ENCODE data around the gene KRTAP10-3.

- TF ChIP-seq, protein P1, sequence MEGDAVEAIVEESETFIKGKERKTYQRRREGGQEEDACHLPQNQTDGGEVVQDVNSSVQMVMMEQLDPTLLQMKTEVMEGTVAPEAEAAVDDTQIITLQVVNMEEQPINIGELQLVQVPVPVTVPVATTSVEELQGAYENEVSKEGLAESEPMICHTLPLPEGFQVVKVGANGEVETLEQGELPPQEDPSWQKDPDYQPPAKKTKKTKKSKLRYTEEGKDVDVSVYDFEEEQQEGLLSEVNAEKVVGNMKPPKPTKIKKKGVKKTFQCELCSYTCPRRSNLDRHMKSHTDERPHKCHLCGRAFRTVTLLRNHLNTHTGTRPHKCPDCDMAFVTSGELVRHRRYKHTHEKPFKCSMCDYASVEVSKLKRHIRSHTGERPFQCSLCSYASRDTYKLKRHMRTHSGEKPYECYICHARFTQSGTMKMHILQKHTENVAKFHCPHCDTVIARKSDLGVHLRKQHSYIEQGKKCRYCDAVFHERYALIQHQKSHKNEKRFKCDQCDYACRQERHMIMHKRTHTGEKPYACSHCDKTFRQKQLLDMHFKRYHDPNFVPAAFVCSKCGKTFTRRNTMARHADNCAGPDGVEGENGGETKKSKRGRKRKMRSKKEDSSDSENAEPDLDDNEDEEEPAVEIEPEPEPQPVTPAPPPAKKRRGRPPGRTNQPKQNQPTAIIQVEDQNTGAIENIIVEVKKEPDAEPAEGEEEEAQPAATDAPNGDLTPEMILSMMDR (IDR thresholded peaks at IDR 0.05 in 2 of 3, conservative IDR thresholded peaks at IDR 0.05 in 1 of 3; ENCODE audit: borderline replicate concordance in 1 of 3, insufficient read depth in 1 of 3, low read depth in 2 of 3, low read length in 2 of 3), result no peak
- TF ChIP-seq POLR2A (IDR thresholded peaks at IDR 0.05; ENCODE audit: borderline replicate concordance, extremely low read depth, insufficient read depth, insufficient read length), result no peak
- TF ChIP-seq POLR2AphosphoS5 (IDR thresholded peaks at IDR 0.05; ENCODE audit: low read depth, low read length), result no peak
- TF ChIP-seq EZH2 (IDR thresholded peaks at IDR 0.05), result no peak
- TF ChIP-seq SRF (IDR thresholded peaks at IDR 0.05; ENCODE audit: low read depth), result no peak
- no peak for TF ChIP-seq ELF1 (IDR thresholded peaks at IDR 0.05; ENCODE audit: borderline replicate concordance, low read depth)
- no peak for TF ChIP-seq ATF3 (IDR thresholded peaks at IDR 0.05)
- TF ChIP-seq, protein P2, sequence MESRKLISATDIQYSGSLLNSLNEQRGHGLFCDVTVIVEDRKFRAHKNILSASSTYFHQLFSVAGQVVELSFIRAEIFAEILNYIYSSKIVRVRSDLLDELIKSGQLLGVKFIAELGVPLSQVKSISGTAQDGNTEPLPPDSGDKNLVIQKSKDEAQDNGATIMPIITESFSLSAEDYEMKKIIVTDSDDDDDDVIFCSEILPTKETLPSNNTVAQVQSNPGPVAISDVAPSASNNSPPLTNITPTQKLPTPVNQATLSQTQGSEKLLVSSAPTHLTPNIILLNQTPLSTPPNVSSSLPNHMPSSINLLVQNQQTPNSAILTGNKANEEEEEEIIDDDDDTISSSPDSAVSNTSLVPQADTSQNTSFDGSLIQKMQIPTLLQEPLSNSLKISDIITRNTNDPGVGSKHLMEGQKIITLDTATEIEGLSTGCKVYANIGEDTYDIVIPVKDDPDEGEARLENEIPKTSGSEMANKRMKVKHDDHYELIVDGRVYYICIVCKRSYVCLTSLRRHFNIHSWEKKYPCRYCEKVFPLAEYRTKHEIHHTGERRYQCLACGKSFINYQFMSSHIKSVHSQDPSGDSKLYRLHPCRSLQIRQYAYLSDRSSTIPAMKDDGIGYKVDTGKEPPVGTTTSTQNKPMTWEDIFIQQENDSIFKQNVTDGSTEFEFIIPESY (IDR thresholded peaks at IDR 0.05; ENCODE audit: extremely low read depth, insufficient replicate concordance, low read length), result no peak
- TF ChIP-seq MAX (IDR thresholded peaks at IDR 0.05), result no peak
- no peak for TF ChIP-seq EZH2phosphoT487 (IDR thresholded peaks at IDR 0.05; ENCODE audit: borderline replicate concordance)
- no peak for TF ChIP-seq FOSL1 (IDR thresholded peaks at IDR 0.05; ENCODE audit: low read depth)
Observed at GRCh38 chr21:44592446-44593311, 34.1 kb upstream of the KRTAP10-3 start, which contains the start of gene KRTAP10-6.
